IMR-90 (cell line): ENCODE measurements around the gene NIPSNAP2.
"Not testable (repeated sequence)": the region's sequence is repeated elsewhere in the genome, so short reads cannot be mapped to it uniquely, and the experiment has no call there.

Source experiments
- BHLHE40 ChIP-seq: fragments of 150-350 bp; IDR thresholded peaks from 2 replicates; pipeline ENCODE4 v1.6.1; 2016; ENCODE audit warnings: mild to moderate bottlenecking, low read depth, low read length
- MAFK ChIP-seq: IDR thresholded peaks from 2 replicates; pipeline ENCODE4 v1.6.1; 2012; ENCODE audit warnings: low read depth, low read length, improper control_type of control experiment
- MXI1 ChIP-seq: IDR thresholded peaks from 2 replicates; pipeline ENCODE4 v1.6.1; 2012; ENCODE audit warnings: low read depth, mild to moderate bottlenecking, low read length, moderate library complexity, borderline replicate concordance
- NFE2L2 ChIP-seq: fragments of 150-350 bp; IDR thresholded peaks from 2 replicates; pipeline ENCODE4 v1.6.1; 2016; ENCODE audit warnings: low read depth, mild to moderate bottlenecking, low read length
- POLR2A ChIP-seq: IDR thresholded peaks from 2 replicates; pipeline ENCODE4 v1.6.1; 2012; ENCODE audit warnings: mild to moderate bottlenecking, low read depth, low read length
- RAD21 ChIP-seq: IDR thresholded peaks from 2 replicates; pipeline ENCODE4 v1.6.1; 2012; ENCODE audit warnings: low read length, improper control_type of control experiment
- RFX5 ChIP-seq: IDR thresholded peaks from 2 replicates; pipeline ENCODE4 v1.8.0; 2012; ENCODE audit warnings: low read depth, mild to moderate bottlenecking, low read length, moderate library complexity
- SMC3 ChIP-seq: fragments of 150-350 bp; IDR thresholded peaks from 2 replicates; pipeline ENCODE4 v1.6.1; 2016; ENCODE audit warnings: low read depth, mild to moderate bottlenecking, antibody characterized with exemption, low read length, moderate library complexity
- TF ChIP-seq, protein P1 (sequence below): conservative IDR thresholded peaks from 2 replicates; pipeline ENCODE4 v1.5.1; 2012; ENCODE audit warnings: mild to moderate bottlenecking, low read depth, low read length, improper control_type of control experiment
- TF ChIP-seq, protein P2 (sequence below): fragments of 150-350 bp; IDR thresholded peaks from 2 replicates; pipeline ENCODE4 v1.6.1; 2017; ENCODE audit warnings: mild to moderate bottlenecking, antibody characterized with exemption, low read length, low read depth

- TF ChIP-seq, protein P1, sequence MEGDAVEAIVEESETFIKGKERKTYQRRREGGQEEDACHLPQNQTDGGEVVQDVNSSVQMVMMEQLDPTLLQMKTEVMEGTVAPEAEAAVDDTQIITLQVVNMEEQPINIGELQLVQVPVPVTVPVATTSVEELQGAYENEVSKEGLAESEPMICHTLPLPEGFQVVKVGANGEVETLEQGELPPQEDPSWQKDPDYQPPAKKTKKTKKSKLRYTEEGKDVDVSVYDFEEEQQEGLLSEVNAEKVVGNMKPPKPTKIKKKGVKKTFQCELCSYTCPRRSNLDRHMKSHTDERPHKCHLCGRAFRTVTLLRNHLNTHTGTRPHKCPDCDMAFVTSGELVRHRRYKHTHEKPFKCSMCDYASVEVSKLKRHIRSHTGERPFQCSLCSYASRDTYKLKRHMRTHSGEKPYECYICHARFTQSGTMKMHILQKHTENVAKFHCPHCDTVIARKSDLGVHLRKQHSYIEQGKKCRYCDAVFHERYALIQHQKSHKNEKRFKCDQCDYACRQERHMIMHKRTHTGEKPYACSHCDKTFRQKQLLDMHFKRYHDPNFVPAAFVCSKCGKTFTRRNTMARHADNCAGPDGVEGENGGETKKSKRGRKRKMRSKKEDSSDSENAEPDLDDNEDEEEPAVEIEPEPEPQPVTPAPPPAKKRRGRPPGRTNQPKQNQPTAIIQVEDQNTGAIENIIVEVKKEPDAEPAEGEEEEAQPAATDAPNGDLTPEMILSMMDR, result not testable (repeated sequence)
- not testable (repeated sequence) for TF ChIP-seq RFX5, BHLHE40, POLR2A, SMC3, RAD21, MAFK, MXI1, NFE2L2
- TF ChIP-seq, protein P2, sequence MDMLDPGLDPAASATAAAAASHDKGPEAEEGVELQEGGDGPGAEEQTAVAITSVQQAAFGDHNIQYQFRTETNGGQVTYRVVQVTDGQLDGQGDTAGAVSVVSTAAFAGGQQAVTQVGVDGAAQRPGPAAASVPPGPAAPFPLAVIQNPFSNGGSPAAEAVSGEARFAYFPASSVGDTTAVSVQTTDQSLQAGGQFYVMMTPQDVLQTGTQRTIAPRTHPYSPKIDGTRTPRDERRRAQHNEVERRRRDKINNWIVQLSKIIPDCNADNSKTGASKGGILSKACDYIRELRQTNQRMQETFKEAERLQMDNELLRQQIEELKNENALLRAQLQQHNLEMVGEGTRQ, result not testable (repeated sequence)
Measured at GRCh38 chr7:56047446-56048116, 83.2 kb downstream of the NIPSNAP2 start.
